G401.6 (cell line): ENCODE data around the gene ASPHD2.
"Not testable (repeated sequence)": the region's sequence is repeated elsewhere in the genome, so short reads cannot be mapped to it uniquely, and the experiment has no call there.

Source experiments
- FAIRE-seq: peaks from 2 replicates; lab custom pipeline; 2012; peaks lifted over from hg19 to GRCh38; lab: Jason Lieb, UNC

Gene ASPHD2

DNA sequence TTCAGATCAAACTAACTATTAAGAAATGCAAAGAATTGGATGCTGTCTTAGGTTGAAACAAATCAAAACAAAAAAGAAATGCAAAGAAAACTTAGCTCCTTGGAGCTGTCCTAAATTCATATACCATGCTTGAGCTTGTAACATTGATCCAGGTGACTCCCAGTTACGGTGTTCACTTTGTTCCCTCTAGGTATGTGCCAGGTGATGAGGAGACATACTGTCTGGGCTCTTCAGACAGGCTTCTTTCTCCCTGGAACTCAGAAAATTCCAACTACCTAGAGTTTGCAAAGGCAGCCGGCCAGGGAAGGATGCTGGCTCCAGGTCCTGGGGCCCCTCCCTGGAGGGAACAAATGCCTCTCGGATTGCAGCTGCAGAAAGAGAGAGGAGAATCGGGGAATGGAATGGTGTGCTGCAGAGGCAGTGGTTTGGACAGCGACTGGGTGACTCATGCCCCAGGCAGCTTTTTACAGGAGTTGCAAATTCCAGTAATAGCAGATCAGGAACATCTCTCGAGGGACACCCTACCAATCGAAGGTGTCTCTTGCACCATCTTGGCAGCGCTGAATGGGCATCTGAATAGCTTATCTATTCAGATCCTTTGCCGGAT lies 12.3 kb upstream of the ASPHD2 start:
- no peak for FAIRE-seq

DNA sequence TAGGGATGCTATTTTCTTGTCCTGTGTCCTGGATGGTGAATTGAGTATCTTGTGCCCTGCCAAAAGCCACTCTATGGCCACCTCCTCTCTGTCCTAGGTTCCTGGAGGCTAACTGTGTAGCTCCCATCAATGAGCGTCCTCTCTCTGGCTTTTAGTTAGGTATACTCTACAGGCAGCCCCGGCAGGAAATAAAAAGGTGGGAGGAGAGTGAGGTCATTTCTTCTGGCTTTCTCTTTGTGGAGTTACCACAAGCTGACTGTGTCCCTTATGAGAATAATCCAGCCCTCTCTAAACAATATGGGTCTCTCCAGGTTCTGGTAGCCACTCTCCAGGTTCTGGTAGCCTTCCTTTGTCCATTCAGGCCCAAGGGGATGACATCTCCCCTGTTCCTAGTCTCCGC lies 11.7 kb upstream of the ASPHD2 start:
- no peak for FAIRE-seq

DNA sequence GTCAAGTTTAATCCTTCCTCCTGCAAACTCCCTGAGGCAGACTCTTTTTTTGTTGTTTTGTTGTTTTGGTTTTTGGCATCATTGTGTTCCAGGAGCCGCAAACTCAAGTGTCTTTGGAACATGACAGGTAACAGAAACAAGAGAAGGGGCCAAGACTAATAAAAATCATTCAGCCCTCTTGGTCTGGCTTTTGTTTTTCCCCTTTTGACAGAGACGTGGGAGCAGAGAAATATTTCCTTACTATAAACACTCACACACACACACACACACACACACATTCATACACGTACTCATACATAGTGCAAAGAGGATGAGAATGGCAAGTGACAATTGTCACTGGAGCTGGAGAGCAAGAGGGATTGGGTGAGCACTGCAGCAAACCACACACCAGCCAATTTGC lies 10.4 kb upstream of the ASPHD2 start:
- no peak for FAIRE-seq

DNA sequence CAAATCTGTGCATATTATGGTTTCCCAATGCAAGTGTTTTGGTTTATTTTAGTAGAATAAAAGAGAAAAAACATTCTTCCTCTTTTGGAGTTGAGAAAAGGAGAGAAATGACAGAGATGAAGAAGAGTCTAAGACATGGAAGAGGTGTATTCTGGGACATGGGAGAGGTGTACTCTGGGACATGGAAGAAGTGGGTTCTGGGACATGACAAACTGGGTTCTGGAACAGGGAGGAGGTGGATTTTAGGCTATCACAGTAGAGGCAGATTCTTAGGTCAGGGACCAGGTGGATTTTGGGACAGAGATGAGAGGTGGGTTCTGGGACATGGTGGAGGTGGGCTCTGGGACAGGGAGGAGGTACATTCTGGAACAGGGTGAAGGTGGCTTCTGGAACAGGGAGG lies 2.1 kb upstream of the ASPHD2 start:
- FAIRE-seq = no peak

DNA sequence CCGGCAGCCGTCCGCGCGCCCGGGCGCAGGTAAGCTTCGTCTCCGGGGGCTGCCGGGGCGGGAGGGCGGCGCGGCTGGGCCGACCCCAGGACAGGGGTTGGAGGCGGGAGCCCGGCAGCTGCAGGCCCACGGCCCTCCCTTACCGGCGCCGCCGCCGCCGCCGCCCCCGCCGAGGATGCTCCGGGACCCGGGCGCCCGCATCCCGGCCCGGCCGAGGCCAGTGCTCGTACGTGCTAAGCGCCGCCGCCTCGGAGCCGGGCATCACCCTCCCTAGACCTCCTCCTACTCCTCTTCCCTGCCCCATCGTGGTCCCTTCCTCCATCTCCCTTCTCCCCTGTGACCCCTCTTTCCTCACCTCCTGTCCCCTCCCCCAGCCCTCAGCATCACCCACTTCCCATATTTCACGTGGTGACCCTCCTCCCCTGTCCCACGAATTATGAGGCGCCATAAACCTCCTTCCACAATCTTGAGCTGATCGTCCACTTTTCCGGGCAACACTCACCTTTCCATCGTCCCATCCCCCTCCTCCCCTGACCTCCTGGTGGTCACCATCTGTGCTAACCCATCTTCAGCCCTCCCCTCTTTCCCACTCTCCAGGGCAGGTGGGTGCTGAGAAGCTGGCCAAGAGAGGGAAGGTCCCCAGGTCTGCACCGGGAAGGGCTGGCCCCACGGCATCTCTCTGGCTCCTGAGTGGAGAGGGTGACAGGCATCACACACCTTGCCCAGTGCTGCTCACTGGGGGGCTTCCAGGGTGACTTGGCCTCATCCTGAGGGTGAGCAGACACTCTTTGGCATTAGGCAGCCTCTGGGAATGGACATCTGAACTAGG lies 612 bp downstream of the ASPHD2 start:
- FAIRE-seq = no peak

DNA sequence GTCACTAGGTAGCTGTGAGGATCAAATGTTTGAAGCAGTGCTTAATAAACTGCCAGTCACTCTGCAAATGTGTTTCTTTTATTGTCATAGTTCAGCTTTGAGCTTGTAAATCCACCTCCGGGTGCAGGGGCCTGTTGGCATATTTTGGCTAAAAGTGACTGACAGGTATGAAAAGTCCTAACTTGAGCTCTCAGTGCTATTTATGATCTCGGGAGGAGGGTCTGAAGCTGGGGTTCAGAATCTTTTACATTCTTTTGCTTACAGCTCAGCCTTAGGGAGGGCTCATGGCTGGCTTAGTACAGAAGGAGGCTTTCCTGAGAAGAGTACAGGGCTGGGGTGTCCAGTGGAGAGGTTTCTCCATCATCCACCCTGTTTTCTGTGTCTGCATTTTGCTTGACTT lies 1.5 kb downstream of the ASPHD2 start:
- FAIRE-seq = no peak

DNA sequence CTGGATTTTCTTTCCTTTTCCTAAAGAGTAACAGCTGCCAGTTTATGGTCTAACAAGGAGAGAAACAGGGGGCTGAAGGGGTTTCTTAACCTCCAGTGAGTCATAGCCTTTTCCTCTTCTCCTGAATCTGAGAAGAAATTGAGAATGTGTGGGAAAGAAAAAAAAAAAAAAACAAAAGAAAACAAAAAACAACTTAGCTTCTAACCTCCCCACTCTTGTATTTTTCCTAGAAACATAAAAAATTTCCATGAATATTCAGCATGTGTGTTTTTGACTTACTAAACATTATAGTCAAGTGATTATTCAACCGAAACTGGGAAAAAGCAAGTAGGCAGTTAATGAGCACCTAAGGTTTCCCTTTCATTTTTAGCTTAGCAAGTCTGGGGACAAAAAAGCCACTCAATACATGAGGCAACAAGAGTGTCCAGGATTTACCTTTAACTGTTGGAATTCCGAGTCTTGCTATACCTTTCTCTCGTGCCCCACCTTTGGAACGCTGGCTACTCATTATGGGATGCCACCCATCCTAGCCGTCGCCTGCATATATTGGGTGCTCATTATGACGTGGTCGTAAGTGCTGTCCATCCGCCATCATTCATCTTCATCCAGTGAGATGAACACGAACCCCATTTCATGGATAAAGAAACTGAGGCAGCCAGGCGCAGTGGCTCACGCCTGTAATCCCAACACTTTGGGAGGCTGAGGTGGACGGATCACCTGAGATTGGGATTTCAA lies 2.4 kb downstream of the ASPHD2 start:
- FAIRE-seq = no peak

DNA sequence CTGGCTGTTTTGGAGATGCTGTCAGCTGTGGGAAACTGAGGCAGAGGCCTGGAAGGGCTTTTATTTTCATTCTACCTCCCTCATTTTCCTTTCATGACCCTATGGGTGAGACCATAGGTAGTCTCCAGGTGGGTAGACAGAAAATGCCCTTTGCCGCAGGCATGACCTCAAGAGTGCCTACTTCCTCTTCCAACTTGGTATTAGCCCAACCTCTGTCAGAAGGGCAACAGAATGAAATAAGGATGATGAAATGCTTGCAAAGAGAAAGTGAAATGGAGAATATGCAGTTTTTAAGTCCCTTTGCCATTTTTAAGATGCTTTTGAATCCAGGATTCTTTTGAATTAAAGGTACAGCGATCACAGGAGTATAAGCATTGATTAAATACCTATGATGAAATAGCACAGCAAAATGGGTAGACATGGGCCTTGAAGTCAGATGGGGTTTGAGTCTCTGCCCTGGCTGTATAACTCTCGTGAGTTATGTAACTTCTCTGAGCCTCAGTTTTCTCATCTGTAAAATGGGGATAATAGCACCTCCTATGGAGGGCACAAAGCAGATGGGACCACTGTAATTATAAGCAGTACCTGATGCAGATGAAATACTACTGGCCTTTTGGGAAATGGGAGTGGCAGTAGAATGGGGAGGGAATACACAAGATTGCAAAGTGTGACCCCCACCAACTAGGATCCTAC lies 3.7 kb downstream of the ASPHD2 start:
- FAIRE-seq = no peak

DNA sequence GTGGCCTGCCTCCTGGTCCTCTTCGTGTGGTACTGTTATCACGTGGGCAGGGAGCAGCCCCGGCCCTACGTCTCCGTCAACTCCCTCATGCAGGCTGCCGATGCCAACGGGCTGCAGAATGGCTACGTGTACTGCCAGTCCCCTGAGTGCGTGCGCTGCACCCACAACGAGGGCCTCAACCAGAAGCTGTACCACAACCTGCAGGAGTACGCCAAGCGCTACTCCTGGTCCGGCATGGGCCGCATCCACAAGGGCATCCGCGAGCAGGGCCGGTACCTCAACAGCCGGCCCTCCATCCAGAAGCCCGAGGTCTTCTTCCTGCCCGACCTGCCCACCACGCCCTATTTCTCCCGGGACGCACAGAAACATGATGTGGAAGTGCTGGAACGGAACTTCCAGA lies 4.7 kb downstream of the ASPHD2 start:
- no peak for FAIRE-seq

DNA sequence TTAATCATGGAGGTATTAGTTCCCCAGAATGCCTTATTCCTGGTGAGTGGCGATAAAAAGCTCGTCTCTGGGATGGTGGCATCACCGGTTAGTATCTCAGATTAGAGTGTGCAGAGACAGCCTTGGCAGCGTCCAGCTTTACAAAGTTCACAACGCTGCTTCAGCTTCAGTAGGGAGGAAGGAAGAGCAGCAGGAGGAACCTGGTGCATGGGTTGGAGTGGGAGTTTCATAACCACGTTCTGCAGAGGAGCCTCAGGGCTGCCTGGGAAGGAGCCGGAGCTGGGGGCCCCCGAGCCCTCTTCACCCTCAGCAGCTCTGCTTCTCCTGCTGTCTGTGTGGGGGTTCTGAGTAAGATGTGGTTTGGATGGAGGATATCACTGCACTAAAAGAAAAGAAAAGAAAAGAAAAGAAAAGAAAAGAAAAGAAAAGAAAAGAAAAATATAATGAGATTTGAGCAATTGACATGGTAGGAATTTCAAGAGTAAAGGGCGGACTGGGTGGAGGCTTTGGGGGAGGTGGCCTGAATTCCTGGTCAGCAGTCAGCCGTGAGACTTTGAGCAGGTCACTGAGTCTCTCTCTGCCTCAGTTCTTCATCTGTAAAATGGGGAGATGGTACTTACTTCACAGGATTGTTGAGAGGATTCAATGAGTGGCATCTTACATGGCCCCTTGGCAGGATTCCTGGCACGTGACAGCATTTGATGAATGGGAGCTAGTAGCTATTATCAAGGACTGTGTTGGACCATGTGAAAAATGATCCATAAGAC lies 6.5 kb downstream of the ASPHD2 start:
- no peak for FAIRE-seq

DNA sequence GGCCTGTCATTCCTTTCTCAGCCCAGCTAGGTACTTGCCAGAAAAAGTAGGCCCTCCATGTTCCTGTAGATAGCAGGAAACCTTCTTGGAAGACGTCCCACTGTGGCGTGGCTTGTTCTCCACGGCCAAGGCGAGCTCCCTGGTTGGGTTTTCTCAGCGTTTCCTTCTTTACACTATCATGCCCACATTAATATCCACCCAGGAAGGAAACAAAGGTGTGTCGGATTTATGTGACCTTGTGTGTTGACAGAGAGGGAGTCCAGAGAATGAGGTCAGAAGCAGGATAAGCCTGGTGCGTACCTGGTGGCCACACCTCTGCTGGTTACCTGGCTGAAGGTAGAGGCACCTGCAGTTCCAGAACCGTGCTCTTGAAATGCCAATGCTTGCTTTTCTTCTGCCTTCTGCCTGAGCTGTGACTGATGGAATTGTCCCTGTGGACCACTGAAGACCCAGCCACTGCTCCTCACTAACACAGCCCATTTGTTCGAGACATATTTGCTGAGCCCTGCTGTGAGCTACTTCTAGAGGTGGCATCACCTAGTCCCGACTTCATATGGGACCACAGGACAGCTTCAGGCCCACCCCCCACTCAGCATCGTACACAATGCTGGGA lies 7.9 kb downstream of the ASPHD2 start:
- no peak for FAIRE-seq

DNA sequence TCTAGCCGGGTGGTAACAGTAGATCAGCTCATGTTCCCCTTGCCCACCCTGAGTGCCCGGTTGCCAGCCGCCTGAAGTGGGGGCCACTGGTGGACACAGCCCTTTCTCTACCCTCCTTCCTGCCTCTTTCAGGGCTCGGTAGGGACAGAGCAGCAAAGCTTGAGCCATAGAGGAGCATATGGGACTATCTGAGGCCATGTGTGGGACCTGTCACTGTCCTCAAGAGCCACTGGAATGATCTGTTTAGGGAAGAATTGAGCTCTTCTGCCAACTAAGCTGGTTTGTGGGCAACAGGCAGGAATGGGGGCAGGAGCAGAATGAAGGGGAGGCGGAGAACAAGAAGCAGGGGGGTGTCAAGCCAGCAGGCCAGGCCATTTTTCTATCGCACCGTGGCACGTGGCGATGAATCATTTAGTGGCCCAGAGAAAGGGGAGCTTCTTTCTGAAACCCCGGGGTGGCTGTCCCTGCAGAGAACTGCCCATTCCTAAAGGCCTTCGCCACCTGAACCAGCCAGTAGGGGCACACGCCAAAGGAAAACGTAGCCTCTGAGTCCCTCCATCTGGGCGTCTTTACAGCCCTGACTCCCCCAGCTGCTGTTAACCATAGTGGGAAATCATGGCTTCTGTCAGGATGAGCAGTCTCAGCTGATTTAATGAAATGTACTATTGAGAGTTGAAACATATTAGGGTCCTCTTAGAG lies 8.8 kb downstream of the ASPHD2 start:
- no peak for FAIRE-seq

DNA sequence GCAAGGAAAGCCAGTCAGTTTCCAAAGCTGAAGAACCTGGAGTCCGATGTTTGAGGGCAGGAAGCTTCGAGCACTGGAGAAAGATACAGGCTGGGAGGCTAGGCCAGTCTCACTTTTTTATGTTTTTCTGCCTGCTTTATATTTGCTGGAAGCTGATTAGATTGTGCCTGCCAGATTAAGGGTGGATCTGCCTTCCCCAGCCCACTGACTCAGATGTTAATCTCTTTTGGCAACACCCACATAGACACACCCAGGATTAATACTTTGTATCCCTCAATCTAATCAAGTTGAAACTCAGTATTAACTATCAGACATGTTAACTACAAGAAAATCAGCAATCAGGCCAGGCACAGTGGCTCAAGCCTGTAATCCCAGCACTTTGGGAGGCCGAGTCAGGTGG lies 9.7 kb downstream of the ASPHD2 start:
- not testable (repeated sequence) for FAIRE-seq

DNA sequence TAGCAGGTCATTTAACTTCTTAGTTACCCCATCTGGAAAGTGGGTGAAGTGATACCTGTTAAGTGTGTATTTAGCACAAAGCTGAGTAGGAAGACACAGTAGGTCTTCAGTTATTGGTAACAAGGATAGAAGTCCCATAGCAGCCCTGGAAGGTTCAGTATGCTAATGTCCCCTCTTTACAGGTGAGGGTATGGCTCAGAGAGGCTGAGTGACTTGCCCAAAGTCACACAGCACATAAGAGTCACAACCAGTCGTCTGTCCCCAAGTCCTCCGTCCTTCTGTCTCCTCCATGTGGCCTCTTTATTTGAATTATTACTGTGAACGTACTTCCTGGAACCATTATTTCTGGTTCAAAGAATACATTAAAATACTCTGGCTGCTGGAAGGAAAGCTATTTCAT lies 10.5 kb downstream of the ASPHD2 start:
- FAIRE-seq = no peak

DNA sequence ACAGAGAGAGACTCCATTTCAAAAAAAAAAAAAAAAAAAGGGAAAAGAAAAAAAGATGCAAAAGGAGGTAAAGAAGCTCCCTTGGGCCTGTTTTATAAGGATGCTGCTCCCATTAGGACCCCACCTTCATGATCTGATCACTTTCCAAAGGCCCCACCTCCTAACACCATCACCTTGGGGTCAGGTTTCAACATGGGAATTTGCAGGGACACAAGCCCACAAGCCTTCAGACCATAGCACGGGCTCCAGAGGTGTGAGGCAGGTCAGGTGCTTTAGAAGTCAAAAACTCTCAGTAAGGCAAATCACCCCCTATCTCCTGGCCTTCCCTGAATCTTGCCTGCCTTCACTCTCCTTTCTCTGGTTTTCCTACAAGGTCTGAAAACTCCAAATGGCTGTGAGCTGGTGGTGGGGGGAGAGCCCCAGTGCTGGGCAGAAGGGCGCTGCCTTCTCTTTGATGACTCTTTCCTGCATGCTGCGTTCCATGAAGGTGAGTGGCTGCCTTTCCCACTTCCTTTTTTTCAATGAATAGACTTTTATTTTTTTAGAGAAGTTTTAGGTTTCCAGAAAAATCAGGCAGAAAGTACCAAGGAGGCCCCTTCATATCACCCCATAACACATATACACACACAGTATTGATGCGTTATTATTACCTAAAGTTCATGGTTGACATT lies 13.2 kb downstream of the ASPHD2 start:
- no peak for FAIRE-seq

DNA sequence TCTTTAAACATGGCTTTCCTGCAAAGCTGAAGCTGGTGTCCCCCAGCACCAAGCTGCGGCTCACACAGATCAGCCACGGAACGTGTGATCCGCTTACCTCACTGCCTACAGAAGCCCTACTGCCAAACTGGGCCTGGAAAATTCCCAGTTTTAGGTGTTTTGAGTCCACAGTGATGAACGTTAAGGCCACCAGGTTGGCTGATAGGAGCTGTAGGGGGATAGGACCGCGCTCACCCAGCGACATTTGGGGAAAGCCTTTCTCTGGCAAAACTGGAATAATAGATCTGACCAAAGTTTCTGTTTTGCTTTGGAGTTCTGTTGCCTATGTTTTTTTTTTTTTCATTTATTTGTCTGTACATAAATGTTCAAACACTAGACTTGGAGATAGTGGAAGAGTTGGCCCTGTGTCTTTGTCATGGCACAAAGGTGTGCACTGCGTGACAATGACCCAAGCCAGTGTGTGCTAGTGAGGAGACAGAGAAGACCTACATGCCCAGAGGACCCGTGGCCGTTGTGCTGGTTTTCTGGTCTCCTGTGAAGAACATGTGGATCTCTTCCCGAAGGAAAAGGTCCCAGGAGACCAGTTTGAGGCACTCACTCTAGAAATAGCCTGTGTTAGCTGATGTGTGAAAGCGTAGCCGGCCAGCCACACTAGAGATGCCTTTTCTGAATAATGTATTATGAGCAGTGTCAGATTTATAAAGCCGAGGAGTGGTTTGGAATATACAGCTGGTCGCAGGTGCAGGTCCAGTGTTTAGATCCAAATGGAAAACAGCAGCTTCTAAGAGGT lies 15.0 kb downstream of the ASPHD2 start:
- no peak for FAIRE-seq

DNA sequence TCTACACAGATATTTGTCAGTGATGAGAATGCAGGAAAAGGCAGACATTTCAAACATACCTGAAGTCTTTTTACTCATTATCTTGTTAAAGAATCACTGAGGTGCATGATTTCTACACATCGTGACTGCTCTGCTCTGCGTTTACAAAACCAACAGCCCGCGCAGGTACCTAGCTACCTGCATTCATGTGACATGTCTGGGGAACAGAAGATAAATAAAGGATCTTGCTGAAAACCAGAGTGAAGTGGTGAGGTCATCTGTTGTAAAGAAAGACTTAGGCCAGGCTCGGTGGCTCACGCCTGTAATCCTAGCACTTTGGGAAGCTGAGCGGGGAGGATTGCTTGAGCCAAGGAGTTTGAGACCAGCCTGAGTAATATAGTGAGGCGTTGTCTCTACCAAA lies 15.7 kb downstream of the ASPHD2 start:
- FAIRE-seq = no peak

DNA sequence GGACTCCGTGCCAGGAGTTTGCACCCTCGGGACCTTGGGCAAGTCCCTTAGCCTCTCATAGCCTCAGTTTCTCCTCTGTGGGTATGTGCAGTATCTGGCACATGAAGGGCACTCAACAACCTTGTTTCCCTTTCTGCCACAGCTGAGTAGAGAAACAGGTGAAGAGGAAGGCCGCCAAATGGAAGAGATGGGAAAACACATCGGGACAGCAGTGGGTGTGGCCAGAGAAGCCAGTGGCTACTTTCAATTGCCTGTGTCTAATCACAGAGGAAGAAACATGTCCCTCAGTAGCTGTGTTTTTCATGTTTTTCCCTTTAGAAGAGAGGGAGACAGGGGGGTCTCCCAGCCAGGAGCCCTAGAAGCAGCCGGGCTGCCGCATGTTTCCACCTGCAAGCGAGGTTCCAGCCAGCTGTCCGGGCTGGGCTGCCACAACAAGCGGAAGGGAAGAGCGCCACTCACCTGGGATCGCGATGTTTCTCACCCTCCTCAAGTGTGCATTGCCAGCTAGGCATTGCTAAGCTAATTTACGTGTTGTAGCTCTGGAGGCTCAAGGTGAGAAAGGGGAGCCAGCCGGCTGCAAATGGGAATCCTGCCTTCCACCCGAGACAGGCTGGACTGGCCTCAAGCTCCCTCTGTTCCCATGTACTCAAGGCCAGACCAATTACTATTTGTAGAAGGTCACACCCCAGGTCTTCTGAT lies 16.7 kb downstream of the ASPHD2 start:
- FAIRE-seq = no peak
